ENCODE results near the gene NRG3. TPM values are rescaled to one million over a fixed set of nuclear protein-coding genes. Genes with fewer than 3 reads are reported as not detected.
"Not testable (repeated sequence)": the region's sequence is repeated elsewhere in the genome, so short reads cannot be mapped to it uniquely, and the experiment has no call there.

Gene NRG3
- total and polyA plus RNA-seq, 2 donors, result 0.08 to 1.5 TPM

DNA sequence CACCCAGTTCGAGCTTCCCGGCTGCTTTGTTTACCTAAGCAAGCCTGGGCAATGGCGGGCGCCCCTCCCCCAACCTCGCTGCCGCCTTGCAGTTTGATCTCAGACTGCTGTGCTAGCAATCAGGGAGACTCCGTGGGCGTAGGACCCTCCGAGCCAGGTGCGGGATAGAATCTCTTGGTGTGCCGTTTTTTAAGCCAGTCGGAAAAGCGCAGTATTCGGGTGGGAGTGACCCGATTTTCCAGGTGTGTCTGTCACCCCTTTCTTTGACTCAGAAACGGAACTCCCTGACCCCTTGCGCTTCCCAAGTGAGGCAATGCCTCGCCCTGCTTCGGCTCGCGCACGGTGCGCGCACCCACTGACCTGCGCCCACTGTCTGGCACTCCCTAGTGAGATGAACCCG lies 474.6 kb downstream of the NRG3 start:
- not testable (repeated sequence) for H3K4me1 ChIP-seq (ENCODE audit: insufficient read depth); H3K4me3 ChIP-seq (ENCODE audit: low read depth, low read length); H3K27ac ChIP-seq (ENCODE audit: low read depth); H3K36me3 ChIP-seq (ENCODE audit: insufficient read depth); DNase-seq (ENCODE audit: extremely low spot score)
- 90% methylated on average over 18 of the region's 26 CpGs for WGBS

DNA sequence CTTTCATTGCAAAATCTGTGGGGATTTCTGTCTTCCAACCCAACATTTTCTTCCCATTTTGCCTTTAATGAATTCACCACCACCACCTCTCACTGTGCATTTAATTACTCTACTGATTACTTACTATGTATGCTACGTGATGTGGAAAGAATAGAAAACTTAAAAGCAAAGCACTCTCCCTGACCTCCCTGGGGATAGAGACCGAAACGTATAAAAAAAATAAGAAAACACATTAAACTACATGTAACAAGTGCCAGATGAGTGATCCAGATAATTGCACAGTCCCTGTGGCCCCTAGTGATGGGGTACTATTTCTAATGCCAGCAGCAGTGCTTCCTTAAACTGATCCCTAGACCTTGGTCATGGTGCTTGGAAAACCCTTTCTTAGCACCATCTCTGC lies 478.4 kb downstream of the NRG3 start:
- Histone ChIP-seq H3K27ac (ENCODE audit: low read depth) (no peak overlapping the region), H3K36me3 (ENCODE audit: insufficient read depth) (no peaks in the 10 kb centered on the region), H3K4me3 (ENCODE audit: low read depth, low read length) (no peak overlapping the region), H3K4me1 (ENCODE audit: insufficient read depth) (no peaks in the 10 kb centered on the region)
- no peak for DNase-seq (ENCODE audit: extremely low spot score)
- WGBS, result 91% methylated on average over 3 of the region's 3 CpGs

DNA sequence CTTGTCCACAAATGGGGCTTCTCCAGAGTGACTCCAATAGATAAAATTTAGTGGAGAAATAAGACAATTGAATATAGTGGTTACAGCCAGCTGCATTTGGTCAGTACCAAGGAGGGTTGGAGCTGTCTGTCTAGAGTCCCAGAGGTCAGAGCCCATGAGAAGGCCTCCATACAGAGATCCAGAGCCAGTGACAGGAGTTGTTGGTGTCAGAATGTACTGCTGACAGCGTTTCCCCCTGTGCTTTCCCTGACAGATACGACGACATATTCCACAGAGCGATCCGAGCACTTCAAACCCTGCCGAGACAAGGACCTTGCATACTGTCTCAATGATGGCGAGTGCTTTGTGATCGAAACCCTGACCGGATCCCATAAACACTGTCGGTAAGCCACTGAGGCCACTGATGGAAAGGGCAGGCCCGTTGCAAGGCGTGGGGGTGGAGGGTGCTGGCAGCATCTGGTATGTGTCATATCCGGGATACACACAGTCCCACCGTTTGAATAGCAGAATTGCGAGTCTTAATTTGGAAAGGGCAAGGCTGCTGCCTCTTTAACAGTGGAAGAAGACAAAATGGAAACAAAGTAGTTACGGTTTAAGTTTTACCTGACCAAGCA lies 483.6 kb downstream of the NRG3 start:
- DNase-seq (ENCODE audit: extremely low spot score), result no peak
- Histone ChIP-seq H3K27ac (ENCODE audit: low read depth) (no peak overlapping the region), H3K4me3 (ENCODE audit: low read depth, low read length) (no peak overlapping the region), H3K4me1 (ENCODE audit: insufficient read depth) (no peaks in the 10 kb centered on the region), H3K36me3 (ENCODE audit: insufficient read depth) (no peaks in the 10 kb centered on the region)
- 27% methylated on average over 16 of the region's 16 CpGs for WGBS

DNA sequence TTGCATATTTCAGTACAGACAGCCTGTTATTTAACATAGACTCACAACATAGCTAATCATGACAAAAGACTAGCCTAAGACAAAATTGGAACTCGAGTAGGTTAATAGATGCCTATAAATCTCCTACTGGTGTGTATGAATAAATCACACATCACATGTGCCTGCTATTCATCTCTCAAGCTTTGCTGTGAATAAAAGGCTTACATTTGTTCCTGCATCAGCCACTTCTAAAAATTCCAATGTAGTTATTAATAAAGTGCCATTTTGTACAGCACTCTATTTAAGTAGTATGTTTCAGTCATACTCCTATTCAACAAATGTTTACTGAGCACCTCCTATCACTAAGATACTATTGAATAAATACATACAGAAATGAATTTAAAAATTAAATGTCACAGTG lies 486.3 kb downstream of the NRG3 start:
- 46% methylated on average over 1 of the region's 1 CpG for WGBS
- Histone ChIP-seq H3K4me3 (ENCODE audit: low read depth, low read length) (no peak overlapping the region), H3K36me3 (ENCODE audit: insufficient read depth) (no peaks in the 10 kb centered on the region), H3K4me1 (ENCODE audit: insufficient read depth) (no peaks in the 10 kb centered on the region), H3K27ac (ENCODE audit: low read depth) (no peak overlapping the region)
- DNase-seq (ENCODE audit: extremely low spot score), result no peak

DNA sequence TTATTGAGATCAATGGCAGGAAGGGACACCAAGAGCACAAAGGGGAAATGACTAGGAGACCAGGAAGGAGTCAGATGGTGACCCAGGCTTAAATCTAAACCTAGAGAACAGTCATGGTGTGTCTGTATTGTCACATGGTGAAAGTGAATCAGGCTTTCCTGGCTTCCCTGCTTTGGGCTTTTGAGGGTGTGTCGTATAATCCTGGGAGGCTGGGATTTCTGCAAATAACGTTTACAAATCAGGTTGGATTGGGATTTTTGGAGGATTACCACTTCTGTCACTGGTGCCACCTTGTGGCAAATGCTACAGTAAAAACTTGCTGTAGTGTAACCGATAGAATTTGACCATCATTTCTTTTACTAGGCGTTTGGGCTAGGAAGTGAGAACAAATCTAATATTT lies 502.6 kb downstream of the NRG3 start:
- no peak for DNase-seq (ENCODE audit: extremely low spot score)
- Histone ChIP-seq H3K4me3 (ENCODE audit: low read depth, low read length) (no peak overlapping the region), H3K27ac (ENCODE audit: low read depth) (no peak overlapping the region), H3K36me3 (ENCODE audit: insufficient read depth) (no peaks in the 10 kb centered on the region), H3K4me1 (ENCODE audit: insufficient read depth) (no peaks in the 10 kb centered on the region)
- 51% methylated on average over 4 of the region's 4 CpGs for WGBS

DNA sequence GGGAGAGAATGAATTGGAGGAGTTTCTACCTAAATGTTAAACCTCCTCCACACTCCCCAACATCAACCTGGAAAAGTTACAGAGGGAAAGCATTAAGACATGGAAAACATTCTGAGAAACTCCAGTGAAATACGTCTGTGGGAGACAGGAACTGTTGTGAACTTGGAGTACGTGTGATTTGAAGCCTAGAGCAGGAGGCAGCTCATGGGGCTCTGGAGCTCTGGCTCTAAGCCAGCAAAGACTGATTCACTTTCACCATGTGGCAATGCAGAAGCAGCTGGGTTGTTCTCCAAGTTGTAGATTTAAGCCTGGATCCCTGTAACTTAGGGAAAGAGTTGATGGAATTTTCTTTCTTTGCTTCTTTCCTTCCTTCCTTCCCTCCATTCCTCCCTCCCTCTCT lies 503.2 kb downstream of the NRG3 start:
- Histone ChIP-seq H3K4me1 (ENCODE audit: insufficient read depth) (no peaks in the 10 kb centered on the region), H3K4me3 (ENCODE audit: low read depth, low read length) (no peak overlapping the region), H3K27ac (ENCODE audit: low read depth) (no peak overlapping the region), H3K36me3 (ENCODE audit: insufficient read depth) (no peaks in the 10 kb centered on the region)
- no peak for DNase-seq (ENCODE audit: extremely low spot score)
- WGBS, result 12% methylated on average over 2 of the region's 2 CpGs

DNA sequence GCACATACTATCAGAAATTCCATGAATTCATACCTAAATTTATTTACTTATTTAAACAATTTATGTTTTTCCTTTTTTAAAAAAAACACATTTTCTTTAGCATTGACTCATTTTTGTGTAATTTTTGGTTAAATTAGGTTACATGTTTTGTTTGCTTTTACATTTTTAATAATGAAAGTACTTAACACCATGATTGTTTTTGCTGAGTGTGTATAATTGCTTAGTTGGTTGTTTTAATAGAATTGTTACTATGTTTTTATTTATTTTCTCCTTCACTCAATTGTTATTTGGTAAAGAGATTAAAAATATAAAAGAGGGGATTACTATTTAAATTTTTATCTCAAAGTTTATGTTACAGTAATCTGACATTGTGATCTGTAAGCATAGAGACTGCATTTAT lies 508.4 kb downstream of the NRG3 start:
- H3K36me3 ChIP-seq (ENCODE audit: insufficient read depth), result no peaks in the 10 kb centered on the region
- H3K4me1 ChIP-seq (ENCODE audit: insufficient read depth), result no peaks in the 10 kb centered on the region
- no peak overlapping the region for H3K27ac ChIP-seq (ENCODE audit: low read depth)
- no peak overlapping the region for H3K4me3 ChIP-seq (ENCODE audit: low read depth, low read length)
- no peak for DNase-seq (ENCODE audit: extremely low spot score)

DNA sequence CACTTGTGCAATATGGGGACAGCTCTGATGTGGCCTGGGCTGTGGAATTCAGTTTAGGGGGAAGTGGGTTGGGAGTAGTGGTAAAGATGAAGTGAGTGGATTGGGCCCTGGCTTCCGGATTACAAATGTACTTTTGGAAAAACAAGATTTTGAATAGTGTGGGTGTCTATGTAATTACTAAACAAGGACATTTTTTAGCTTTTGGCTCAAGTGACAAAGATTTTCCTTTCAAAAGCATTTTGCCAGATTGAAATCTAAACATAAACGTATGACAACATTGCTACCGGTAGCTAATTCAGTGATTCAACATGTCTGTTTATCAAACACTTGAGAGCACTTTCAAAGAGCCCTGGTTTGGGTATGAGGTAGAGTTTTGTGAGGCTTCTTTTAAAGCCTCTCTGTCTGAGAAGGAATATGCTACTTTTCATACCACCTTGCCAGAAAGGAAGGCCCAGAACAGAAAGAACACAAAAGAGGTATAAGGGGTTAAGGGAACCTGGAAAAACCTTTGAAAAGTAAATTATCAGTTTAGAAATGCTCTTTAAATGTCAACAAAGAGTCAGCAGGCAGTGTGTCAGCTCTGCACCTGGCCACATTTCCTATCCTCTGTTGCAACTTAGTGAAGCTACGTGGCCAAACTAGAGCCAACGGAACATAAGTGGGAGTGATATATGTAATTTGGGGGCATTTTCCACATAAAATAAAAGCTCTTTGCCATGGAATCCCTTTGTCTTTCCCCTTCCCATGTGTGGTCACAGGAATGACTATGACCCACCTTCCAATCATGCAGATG lies 516.1 kb downstream of the NRG3 start:
- 73% methylated on average over 5 of the region's 5 CpGs for WGBS
- Histone ChIP-seq H3K4me3 (ENCODE audit: low read depth, low read length) (no peak overlapping the region), H3K36me3 (ENCODE audit: insufficient read depth) (no peaks in the 10 kb centered on the region), H3K4me1 (ENCODE audit: insufficient read depth) (no peaks in the 10 kb centered on the region), H3K27ac (ENCODE audit: low read depth) (no peak overlapping the region)
- no peak for DNase-seq (ENCODE audit: extremely low spot score)

DNA sequence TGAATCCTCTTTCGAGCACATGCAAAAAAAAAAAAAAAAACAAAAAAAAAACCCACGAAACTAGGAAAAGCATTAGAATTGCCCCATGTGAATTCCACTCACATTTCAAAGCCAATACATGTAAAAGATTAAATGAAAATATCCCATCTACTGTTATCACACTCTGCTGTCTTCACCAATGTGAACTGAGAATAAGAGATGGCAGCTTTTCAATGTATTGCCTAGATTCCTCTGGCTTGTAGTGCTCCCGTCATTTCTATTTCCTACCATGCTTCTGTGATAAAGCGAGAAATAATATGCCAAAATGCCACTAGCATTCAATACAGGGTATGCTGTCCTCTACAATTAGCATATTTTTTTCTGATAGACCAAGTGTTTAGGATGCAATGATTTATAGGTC lies 517.0 kb downstream of the NRG3 start:
- no peak overlapping the region for H3K27ac ChIP-seq (ENCODE audit: low read depth)
- 68% methylated on average over 4 of the region's 4 CpGs for WGBS

DNA sequence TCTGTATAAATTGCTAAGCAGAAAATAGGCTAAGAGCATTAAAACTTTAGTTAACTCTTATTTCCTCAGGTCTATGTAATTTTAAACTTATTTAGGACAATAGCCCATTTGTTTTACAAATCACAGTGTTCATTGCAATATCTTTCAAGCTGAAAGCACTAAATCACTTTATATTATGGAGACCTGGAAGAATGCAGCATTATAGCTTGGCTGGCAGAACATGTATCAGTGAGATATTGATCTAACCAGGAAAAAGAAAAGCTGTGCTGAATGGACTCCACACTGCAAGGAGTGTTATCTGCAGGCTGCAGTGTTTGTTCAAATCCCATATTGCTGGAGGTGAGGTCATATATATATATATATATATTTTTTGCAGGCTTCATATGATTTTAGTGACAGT lies 517.5 kb downstream of the NRG3 start:
- no peaks in the 10 kb centered on the region for H3K4me1 ChIP-seq (ENCODE audit: insufficient read depth)
- DNase-seq (ENCODE audit: extremely low spot score), result no peak
- no peaks in the 10 kb centered on the region for H3K36me3 ChIP-seq (ENCODE audit: insufficient read depth)
- H3K27ac ChIP-seq (ENCODE audit: low read depth), result no peak overlapping the region
- H3K4me3 ChIP-seq (ENCODE audit: low read depth, low read length), result no peak overlapping the region

More for the DNA sequence above, 517.0 kb downstream of the NRG3 start:
- no peak for DNase-seq (ENCODE audit: extremely low spot score)
- H3K36me3 ChIP-seq (ENCODE audit: insufficient read depth), result no peaks in the 10 kb centered on the region
- no peaks in the 10 kb centered on the region for H3K4me1 ChIP-seq (ENCODE audit: insufficient read depth)
- no peak overlapping the region for H3K4me3 ChIP-seq (ENCODE audit: low read depth, low read length)

DNA sequence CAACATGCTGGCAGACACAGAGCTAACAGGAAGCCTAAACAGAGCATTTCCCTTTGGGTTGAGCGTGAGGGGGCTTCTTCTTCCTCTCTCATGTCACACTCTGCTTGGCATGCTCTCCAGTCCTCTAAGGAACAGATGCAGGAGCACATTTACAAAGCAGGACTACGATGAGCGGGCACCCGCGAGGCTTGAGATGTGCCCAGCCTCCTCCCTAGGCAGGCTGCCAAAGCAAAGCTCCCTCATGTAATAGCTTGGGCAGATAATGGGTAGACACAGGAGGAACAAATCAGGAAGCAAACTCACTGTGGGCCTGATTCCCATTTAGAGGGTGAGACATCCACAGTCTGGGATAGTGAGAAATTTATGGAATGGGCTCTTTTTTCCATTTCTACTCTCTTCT lies 519.1 kb downstream of the NRG3 start:
- H3K36me3 ChIP-seq (ENCODE audit: insufficient read depth), result no peaks in the 10 kb centered on the region
- no peak overlapping the region for H3K4me3 ChIP-seq (ENCODE audit: low read depth, low read length)
- no peaks in the 10 kb centered on the region for H3K4me1 ChIP-seq (ENCODE audit: insufficient read depth)
- 70% methylated on average over 5 of the region's 5 CpGs for WGBS
- DNase-seq (ENCODE audit: extremely low spot score), result no peak
- no peak overlapping the region for H3K27ac ChIP-seq (ENCODE audit: low read depth)

DNA sequence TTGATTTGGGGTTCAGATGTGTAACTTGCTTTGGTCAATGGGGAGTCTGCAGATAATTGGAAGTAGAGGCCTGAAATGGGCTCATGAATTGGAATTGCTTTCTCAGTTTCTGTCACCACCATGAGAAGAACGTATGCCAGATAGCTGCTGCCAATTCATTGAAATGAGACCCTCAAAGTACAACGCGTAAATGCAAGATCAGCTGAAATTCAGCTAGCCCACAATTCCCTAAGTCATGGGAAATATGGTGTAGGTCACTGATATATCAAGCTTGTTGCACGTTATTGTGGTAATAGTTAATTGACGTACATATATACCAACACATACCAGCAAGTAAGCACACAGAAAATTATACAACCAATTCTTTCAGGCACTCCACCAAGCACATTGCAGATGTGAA lies 520.0 kb downstream of the NRG3 start:
- no peaks in the 10 kb centered on the region for H3K36me3 ChIP-seq (ENCODE audit: insufficient read depth)
- H3K27ac ChIP-seq (ENCODE audit: low read depth), result no peak overlapping the region
- H3K4me1 ChIP-seq (ENCODE audit: insufficient read depth), result no peaks in the 10 kb centered on the region
- no peak overlapping the region for H3K4me3 ChIP-seq (ENCODE audit: low read depth, low read length)
- no peak for DNase-seq (ENCODE audit: extremely low spot score)
- 92% methylated on average over 5 of the region's 5 CpGs for whole genome bisulfite sequencing

DNA sequence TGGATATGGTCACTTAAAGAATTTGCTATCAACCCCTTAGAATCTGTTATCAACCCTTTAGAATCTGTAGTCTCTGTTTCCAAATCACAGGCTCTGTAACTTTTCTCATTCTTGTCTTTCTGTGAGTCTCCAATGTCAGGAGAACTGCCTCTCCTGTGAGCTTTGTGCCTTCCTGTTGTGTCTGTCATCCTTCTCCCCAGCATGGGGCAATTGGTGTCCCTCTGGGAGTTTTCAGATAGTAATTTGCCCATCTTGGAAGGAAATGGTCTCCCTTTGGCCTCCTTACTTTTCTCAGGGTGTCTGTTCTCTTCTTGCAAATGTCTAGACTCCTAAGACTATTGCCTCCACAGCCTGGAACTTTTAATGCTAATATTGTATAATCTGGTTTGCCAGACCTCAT lies 521.9 kb downstream of the NRG3 start:
- no peaks in the 10 kb centered on the region for H3K36me3 ChIP-seq (ENCODE audit: insufficient read depth)
- H3K4me1 ChIP-seq (ENCODE audit: insufficient read depth), result no peaks in the 10 kb centered on the region
- no peak for DNase-seq (ENCODE audit: extremely low spot score)
- H3K27ac ChIP-seq (ENCODE audit: low read depth), result no peak overlapping the region
- H3K4me3 ChIP-seq (ENCODE audit: low read depth, low read length), result no peak overlapping the region

DNA sequence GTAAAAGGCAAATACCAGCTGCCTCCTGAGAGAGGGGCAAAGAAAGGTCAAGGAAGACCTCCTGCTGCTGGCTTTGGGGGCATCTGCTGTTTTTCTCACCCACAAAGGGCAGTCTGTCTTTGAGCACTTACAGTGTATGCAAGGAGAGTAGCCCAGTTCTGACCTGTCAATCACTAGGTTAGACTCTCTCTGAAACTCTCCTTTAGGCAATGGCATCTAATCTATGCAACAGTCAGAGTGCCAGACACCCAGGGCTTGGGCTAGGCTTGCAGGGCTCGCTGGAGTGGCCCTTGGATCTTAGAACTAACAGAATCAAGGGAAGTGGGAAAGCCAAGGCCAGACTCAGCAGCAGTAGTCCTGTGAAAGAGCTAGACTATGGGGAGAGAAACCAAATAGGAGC lies 522.9 kb downstream of the NRG3 start:
- DNase-seq (ENCODE audit: extremely low spot score), result no peak
- Histone ChIP-seq H3K36me3 (ENCODE audit: insufficient read depth) (no peaks in the 10 kb centered on the region), H3K4me1 (ENCODE audit: insufficient read depth) (no peaks in the 10 kb centered on the region), H3K4me3 (ENCODE audit: low read depth, low read length) (no peak overlapping the region), H3K27ac (ENCODE audit: low read depth) (no peak overlapping the region)
- WGBS, result 37% methylated on average over 1 of the region's 1 CpG
